NB4 (cell line): ENCODE results near the gene SDK2.

Source experiments
- CTCF ChIP-seq: IDR thresholded peaks from one replicate; pipeline ENCODE4 v1.5.1; 2012; ENCODE audit warnings: low read depth, low read length
- POLR2A ChIP-seq: IDR thresholded peaks from 2 replicates; pipeline ENCODE4 v1.6.1; 2011; ENCODE audit warnings: mild to moderate bottlenecking; ENCODE audit not compliant: insufficient read length; ENCODE audit errors: extremely low read depth

- TF ChIP-seq CTCF (no peak), POLR2A (no peak)
These were observed 246.2 kb downstream of the SDK2 start for GRCh38 chr17:73397856-73398540.
